H1 (cell line): ENCODE results near the gene LIAS. TPM values are rescaled to one million over a fixed set of nuclear protein-coding genes. Genes with fewer than 3 reads are reported as not detected.

ENCODE experiments used
- CTCF ChIA-PET: fragments of 300-600 bp; sonication (Branson Sonifier 250); formaldehyde crosslinking; loops from one replicate; lab custom pipeline; 2021; ENCODE audit not compliant: partially characterized antibody; lab: Charles Lee
- POLR2A ChIA-PET: fragments of 300-600 bp; sonication (Branson Sonifier 250); formaldehyde crosslinking; loops from one replicate; lab custom pipeline; 2021; ENCODE audit warnings: inconsistent platforms; ENCODE audit not compliant: partially characterized antibody; lab: Charles Lee
- DNase-seq, 2 experiments: peaks; one replicate each; pipeline versions ENCODE4 v3.0.0 to v3.0.0-alpha.2; 2010 to 2022; ENCODE audit warnings: low spot score in 2 of 2, low read depth in 1 of 2, mixed read lengths in 1 of 2
- FAIRE-seq: peaks from 2 replicates; lab custom pipeline; 2011; peaks lifted over from hg19 to GRCh38; lab: Jason Lieb, UNC
- H2AFZ ChIP-seq: 2 replicates; pipeline ENCODE4 v1.8.1; 2012; ENCODE audit warnings: low read length, inconsistent platforms
- H2AK5ac ChIP-seq: 2 replicates; pipeline ENCODE4 v1.6.1; 2013; ENCODE audit warnings: low read depth, low read length
- H2BK120ac ChIP-seq: replicated peaks from 2 replicates; pipeline ENCODE3; 2013; ENCODE audit warnings: low read depth, low read length, inconsistent platforms
- H2BK12ac ChIP-seq: 2 replicates; pipeline ENCODE4 v1.6.1; 2013; ENCODE audit warnings: low read depth, low read length
- H2BK15ac ChIP-seq: 2 replicates; pipeline ENCODE4 v1.6.1; 2013; ENCODE audit warnings: low read length
- H2BK20ac ChIP-seq: 2 replicates; pipeline ENCODE4 v1.6.1; 2013; ENCODE audit warnings: low read length
- H2BK5ac ChIP-seq: 2 replicates; pipeline ENCODE4 v1.6.1; 2013; ENCODE audit warnings: low read depth, low read length
- H3K14ac ChIP-seq: 2 replicates; pipeline ENCODE4 v1.6.1; 2013; ENCODE audit warnings: inconsistent platforms; ENCODE audit not compliant: insufficient read length
- H3K18ac ChIP-seq: 2 replicates; pipeline ENCODE4 v1.6.1; 2013; ENCODE audit warnings: low read length; ENCODE audit errors: extremely low read depth
- H3K23ac ChIP-seq: 2 replicates; pipeline ENCODE4 v1.6.1; 2013; ENCODE audit warnings: inconsistent platforms; ENCODE audit not compliant: insufficient read length
- H3K23me2 ChIP-seq: 2 replicates; pipeline ENCODE4 v1.6.1; 2013; ENCODE audit warnings: low read depth, low read length
- H3K27ac ChIP-seq: 2 replicates; pipeline ENCODE4 v1.6.1; 2011; ENCODE audit warnings: low read depth, low read length, inconsistent platforms
- H3K27me3 ChIP-seq, 4 experiments: replicated peaks in 1 of 4; 1 replicate in 1 of 4; 2 replicates in 3 of 4; pipeline versions ENCODE4 v1.6.1 to v1.8.1; 2011 to 2013; ENCODE audit warnings: low read length in 3 of 4, mild to moderate bottlenecking in 3 of 4, inconsistent platforms in 2 of 4, mixed read lengths in 2 of 4, moderate library complexity in 1 of 4; ENCODE audit not compliant: control insufficient read depth in 3 of 4, insufficient read depth in 3 of 4; ENCODE audit errors: extremely low read depth in 1 of 4
- H3K36me3 ChIP-seq, 4 experiments: 2 replicates each; pipeline versions ENCODE4 v1.6.1 to v1.8.1; 2011 to 2013; ENCODE audit warnings: mild to moderate bottlenecking in 4 of 4, low read length in 3 of 4, moderate library complexity in 2 of 4, control low read depth in 1 of 4, inconsistent platforms in 1 of 4; ENCODE audit not compliant: insufficient read depth in 4 of 4, control insufficient read depth in 2 of 4
- H3K4ac ChIP-seq: replicated peaks from 2 replicates; pipeline ENCODE3; 2013; ENCODE audit warnings: low read length, low read depth, mixed read lengths, inconsistent platforms; ENCODE audit not compliant: insufficient read length
- H3K4me1 ChIP-seq, 4 experiments: replicated peaks in 1 of 4; 1 replicate in 1 of 4; 2 replicates in 3 of 4; pipeline versions ENCODE4 v1.6.1 to v1.8.1; 2011 to 2013; ENCODE audit warnings: low read length in 3 of 4, inconsistent platforms in 2 of 4, mixed read lengths in 1 of 4; ENCODE audit not compliant: insufficient read depth in 4 of 4, control insufficient read depth in 3 of 4
- H3K4me2 ChIP-seq, 2 experiments: 2 replicates each; pipeline versions ENCODE4 v1.6.1 to v1.8.1; 2011 to 2013; ENCODE audit warnings: low read depth in 2 of 2, low read length in 2 of 2, control low read depth in 1 of 2, inconsistent platforms in 1 of 2, mild to moderate bottlenecking in 1 of 2; ENCODE audit not compliant: insufficient read depth in 1 of 2
- H3K4me3 ChIP-seq, 4 experiments: fragments of 200-600, 300-600 bp in 1 of 4; sonication (generic), shearing (Covaris generic), sonication (Bioruptor Twin) in 1 of 4; 2 replicates each; pipeline versions ENCODE4 v1.5.1 to v1.8.1; 2011 to 2016; ENCODE audit warnings: low read length in 4 of 4, low read depth in 3 of 4, control low read depth in 2 of 4, inconsistent platforms in 2 of 4, mild to moderate bottlenecking in 2 of 4, mixed read lengths in 1 of 4, moderate library complexity in 1 of 4; ENCODE audit not compliant: insufficient read depth in 2 of 4; ENCODE audit errors: extremely low read depth in 1 of 4
- H3K56ac ChIP-seq: replicated peaks from 2 replicates; pipeline ENCODE3; 2013; ENCODE audit warnings: low read depth, mild to moderate bottlenecking, mixed read lengths, low read length, inconsistent platforms; ENCODE audit not compliant: insufficient read length
- H3K79me1 ChIP-seq: 2 replicates; pipeline ENCODE4 v1.6.1; 2013; ENCODE audit warnings: low read depth, low read length, control low read depth
- H3K79me2 ChIP-seq, 2 experiments: 2 replicates each; pipeline versions ENCODE4 v1.6.1 to v1.8.1; 2012 to 2013; ENCODE audit warnings: low read length in 2 of 2, mild to moderate bottlenecking in 2 of 2, inconsistent platforms in 1 of 2; ENCODE audit not compliant: insufficient read depth in 2 of 2, control insufficient read depth in 1 of 2
- H3K9ac ChIP-seq, 4 experiments: replicated peaks in 1 of 4; 1 replicate in 1 of 4; 2 replicates in 3 of 4; pipeline versions ENCODE4 v1.6.1 to v1.8.1; 2011 to 2013; ENCODE audit warnings: low read depth in 3 of 4, low read length in 3 of 4, control low read depth in 2 of 4, mild to moderate bottlenecking in 2 of 4, moderate library complexity in 2 of 4, inconsistent platforms in 1 of 4; ENCODE audit errors: extremely low read depth in 1 of 4
- H3K9me3 ChIP-seq, 2 experiments: 2 replicates each; pipeline versions ENCODE4 v1.6.1 to v1.8.1; 2012 to 2013; ENCODE audit warnings: mild to moderate bottlenecking in 2 of 2, moderate library complexity in 2 of 2, control low read depth in 1 of 2, inconsistent platforms in 1 of 2, low read depth in 1 of 2, low read length in 1 of 2, mixed read lengths in 1 of 2; ENCODE audit not compliant: insufficient read depth in 2 of 2
- H4K20me1 ChIP-seq, 2 experiments: replicated peaks in 1 of 2; 2 replicates each; pipeline versions ENCODE3 to v1.8.1; 2011 to 2013; ENCODE audit warnings: inconsistent platforms in 2 of 2, low read length in 2 of 2, mild to moderate bottlenecking in 1 of 2; ENCODE audit not compliant: insufficient read depth in 2 of 2, control insufficient read depth in 1 of 2
- H4K5ac ChIP-seq: 2 replicates; pipeline ENCODE4 v1.6.1; 2013; ENCODE audit warnings: low read length, low read depth, mixed read lengths, inconsistent platforms; ENCODE audit not compliant: insufficient read length
- H4K8ac ChIP-seq: 2 replicates; pipeline ENCODE4 v1.8.0; 2013; ENCODE audit warnings: mild to moderate bottlenecking, moderate library complexity, low read length, inconsistent platforms; ENCODE audit not compliant: insufficient read depth; ENCODE audit errors: extremely low read depth
- H4K91ac ChIP-seq: replicated peaks from 2 replicates; pipeline ENCODE3; 2013; ENCODE audit warnings: low read length, mixed read lengths, inconsistent platforms; ENCODE audit not compliant: insufficient read length
- ASH2L ChIP-seq: fragments of 200-600, 300-600 bp; sonication (generic); IDR thresholded peaks from one replicate; pipeline ENCODE4 v1.7.1; 2017; ENCODE audit warnings: low read length
- CREB1 ChIP-seq: IDR thresholded peaks from 2 replicates; pipeline ENCODE4 v1.6.1; 2012; ENCODE audit warnings: inconsistent platforms
- EZH2 ChIP-seq: fragments of 200-600 bp; sonication (generic); IDR thresholded peaks from 2 replicates; pipeline ENCODE4 v1.7.1; 2012; ENCODE audit warnings: low read depth, mild to moderate bottlenecking, moderate library complexity, low read length, inconsistent platforms; ENCODE audit not compliant: severe bottlenecking
- TBP ChIP-seq: IDR thresholded peaks from 2 replicates; pipeline ENCODE4 v1.6.1; 2011; ENCODE audit warnings: low read depth, low read length, improper control_type of control experiment
- WGBS, 2 experiments: shearing (Covaris generic) in 1 of 2; methylation state at CpG; one replicate each; pipeline versions ENCODE4 v1.1.6 to v1.1.7; 2013 to 2015; ENCODE audit warnings: low lambda C conversion rate in 2 of 2, mixed read lengths in 2 of 2, inconsistent platforms in 1 of 2, low coverage in 1 of 2, missing lambda C conversion rate in 1 of 2; ENCODE audit not compliant: insufficient replicate concordance in 2 of 2, insufficient coverage in 1 of 2, insufficient read length in 1 of 2; ENCODE audit errors: extremely low coverage in 1 of 2, missing lambda C conversion rate in 1 of 2; 5-methylcytosine and 5-hydroxymethylcytosine counted together
- polyA plus RNA-seq, 7 experiments: library from polyadenylated mRNA; depleted of rRNA in 3 of 7; stranded (reverse) in 5 of 7; unstranded in 2 of 7; fragments of >200 nt in 5 of 7; fragments of 200-250 nt in 2 of 7; gene quantifications; 1 replicate in 5 of 7; 2 replicates in 1 of 7; 4 replicates in 1 of 7; pipeline versions ENCODE4 v1.2.1 to v1.2.3, GENCODE V29; 2011 to 2013; ENCODE audit warnings: missing spikeins in 2 of 7, mixed read lengths in 2 of 7
- total RNA-seq: library from RNA; stranded (reverse); fragmentation: NEBNext Ultra II Directional; extraction: Animal tissue kit (Norgen Biotek cat#: 25700); gene quantifications from 2 replicates; pipeline ENCODE4 v1.2.1, GENCODE V29; 2021
- TF ChIP-seq, protein P1 (sequence below), 3 experiments: IDR thresholded peaks; 1 replicate in 2 of 3; 2 replicates in 1 of 3; pipeline versions ENCODE4 v1.5.1 to v1.6.1; 2011; ENCODE audit warnings: low read length in 3 of 3, mild to moderate bottlenecking in 3 of 3, inconsistent platforms in 2 of 3, low read depth in 1 of 3, moderate library complexity in 1 of 3; ENCODE audit not compliant: insufficient read depth in 1 of 3; ENCODE audit errors: control extremely low read depth in 1 of 3

The LIAS gene
- total and polyA plus RNA-seq, 2 of the 8 experiments (the other 6 are each of a cell fraction or from before 2014, with no cell fraction given), result 10.5 to 24.9 TPM

GRCh38 chr4:39494354-39494753, 35.5 kb downstream of the LIAS start:
- H2BK20ac ChIP-seq, result no peak overlapping the region
- no peaks in the 10 kb centered on the region for H3K4me1 ChIP-seq
- no peak overlapping the region for H3K56ac ChIP-seq
- no peak overlapping the region for H3K27ac ChIP-seq
- no peak overlapping the region for H4K91ac ChIP-seq
- no peak overlapping the region for H3K4ac ChIP-seq
- H3K23me2 ChIP-seq, result 0 out of 2 replicates have a peak, but pooled peaks cover 1% of the 10 kb centered on the region
- H3K18ac ChIP-seq, result no peak overlapping the region
- H2BK12ac ChIP-seq, result no peak overlapping the region
- 84% methylated on average over 1 of the region's 1 CpG; no CpG with 5 or more reads in 1 of the 2 experiments for whole genome bisulfite sequencing, 2 experiments
- H2BK120ac ChIP-seq, result no peak overlapping the region
- H3K9ac ChIP-seq, result no peak overlapping the region
- H4K5ac ChIP-seq, result no peak overlapping the region
- H3K4me3 ChIP-seq, result no peak overlapping the region
- DNase-seq, result no peak
- H4K8ac ChIP-seq, result no peak overlapping the region
- no peak overlapping the region for H2AK5ac ChIP-seq
- H2BK5ac ChIP-seq, result no peak overlapping the region
- H3K27me3 ChIP-seq, result no peaks in the 10 kb centered on the region
- H2AFZ ChIP-seq, result no peak overlapping the region
- H3K14ac ChIP-seq, result no peak overlapping the region
- no peaks in the 10 kb centered on the region for H3K79me2 ChIP-seq
- CTCF ChIA-PET, result no interaction called here
- POLR2A ChIA-PET, result interaction anchor here (1.2 kb wide), 1 partner anchor 10 kb away, joined by 3 read pairs; no protein-coding TSS in a partner anchor
- H3K23ac ChIP-seq, result no peak overlapping the region
- no peaks in the 10 kb centered on the region for H3K9me3 ChIP-seq
- H3K4me2 ChIP-seq, result no peak overlapping the region
- peaks cover 0 to 12% (median 3%) of the 10 kb centered on the region in 4 experiments; a peak in 2 of 8 replicates for H3K36me3 ChIP-seq
- H3K79me1 ChIP-seq, result no peaks in the 10 kb centered on the region
- H4K20me1 ChIP-seq, result no peaks in the 10 kb centered on the region
- no peak overlapping the region for H2BK15ac ChIP-seq
- FAIRE-seq, result no peak
- no peak for TF ChIP-seq TBP
- TF ChIP-seq EZH2, result no peak
- TF ChIP-seq ASH2L, result no peak
- TF ChIP-seq, protein P1, sequence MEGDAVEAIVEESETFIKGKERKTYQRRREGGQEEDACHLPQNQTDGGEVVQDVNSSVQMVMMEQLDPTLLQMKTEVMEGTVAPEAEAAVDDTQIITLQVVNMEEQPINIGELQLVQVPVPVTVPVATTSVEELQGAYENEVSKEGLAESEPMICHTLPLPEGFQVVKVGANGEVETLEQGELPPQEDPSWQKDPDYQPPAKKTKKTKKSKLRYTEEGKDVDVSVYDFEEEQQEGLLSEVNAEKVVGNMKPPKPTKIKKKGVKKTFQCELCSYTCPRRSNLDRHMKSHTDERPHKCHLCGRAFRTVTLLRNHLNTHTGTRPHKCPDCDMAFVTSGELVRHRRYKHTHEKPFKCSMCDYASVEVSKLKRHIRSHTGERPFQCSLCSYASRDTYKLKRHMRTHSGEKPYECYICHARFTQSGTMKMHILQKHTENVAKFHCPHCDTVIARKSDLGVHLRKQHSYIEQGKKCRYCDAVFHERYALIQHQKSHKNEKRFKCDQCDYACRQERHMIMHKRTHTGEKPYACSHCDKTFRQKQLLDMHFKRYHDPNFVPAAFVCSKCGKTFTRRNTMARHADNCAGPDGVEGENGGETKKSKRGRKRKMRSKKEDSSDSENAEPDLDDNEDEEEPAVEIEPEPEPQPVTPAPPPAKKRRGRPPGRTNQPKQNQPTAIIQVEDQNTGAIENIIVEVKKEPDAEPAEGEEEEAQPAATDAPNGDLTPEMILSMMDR (IDR thresholded peaks at IDR 0.05; ENCODE audit: control extremely low read depth in 1 of 3, insufficient read depth in 1 of 3, low read depth in 1 of 3, low read length in 3 of 3), result no peak
- no peak for TF ChIP-seq CREB1
